GM19193 (cell line): ENCODE measurements around the gene UBE2E2.

Experiments used
- POLR2A ChIP-seq: IDR thresholded peaks from 4 replicates; pipeline ENCODE4 v1.6.1; 2011; ENCODE audit not compliant: insufficient read depth, insufficient read length; ENCODE audit errors: extremely low read depth

Gene UBE2E2

GRCh38 chr3:23175341-23176083, 27.6 kb upstream of the UBE2E2 start:
- no peak for TF ChIP-seq POLR2A

DNA sequence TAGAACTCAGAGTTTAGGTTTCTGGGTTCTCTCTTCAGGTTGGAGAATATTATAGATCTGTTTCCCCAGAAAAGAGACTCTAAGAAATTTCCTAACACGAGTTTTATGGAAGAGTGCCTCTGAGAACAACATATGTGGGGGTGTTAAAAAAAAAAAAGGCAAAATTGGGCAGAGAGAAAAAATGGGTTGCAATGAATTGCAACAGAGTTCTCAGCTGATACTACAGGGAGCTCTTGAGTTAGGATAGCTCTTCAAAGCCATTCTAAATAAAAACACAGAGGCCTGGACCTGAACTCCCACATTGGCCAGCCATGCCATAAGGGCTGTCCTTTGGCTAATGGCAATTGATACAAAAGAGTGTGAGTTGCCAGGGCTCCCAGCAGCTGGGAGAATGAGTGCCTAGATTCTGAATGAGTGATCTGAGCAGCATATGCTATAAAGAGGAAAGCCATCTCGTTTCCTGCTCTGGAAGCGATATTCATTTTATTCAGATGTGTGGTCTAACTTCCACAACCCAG, 20.1 kb upstream of the UBE2E2 start:
- TF ChIP-seq POLR2A, result no peak

GRCh38 chr3:23183731-23184130, 19.4 kb upstream of the UBE2E2 start:
- TF ChIP-seq POLR2A, result no peak

- no peak for TF ChIP-seq POLR2A
Measured at GRCh38 chr3:23185861-23186260, 17.3 kb upstream of the UBE2E2 start.

GRCh38 chr3:23189187-23189586, 13.9 kb upstream of the UBE2E2 start:
- TF ChIP-seq POLR2A, result no peak

DNA sequence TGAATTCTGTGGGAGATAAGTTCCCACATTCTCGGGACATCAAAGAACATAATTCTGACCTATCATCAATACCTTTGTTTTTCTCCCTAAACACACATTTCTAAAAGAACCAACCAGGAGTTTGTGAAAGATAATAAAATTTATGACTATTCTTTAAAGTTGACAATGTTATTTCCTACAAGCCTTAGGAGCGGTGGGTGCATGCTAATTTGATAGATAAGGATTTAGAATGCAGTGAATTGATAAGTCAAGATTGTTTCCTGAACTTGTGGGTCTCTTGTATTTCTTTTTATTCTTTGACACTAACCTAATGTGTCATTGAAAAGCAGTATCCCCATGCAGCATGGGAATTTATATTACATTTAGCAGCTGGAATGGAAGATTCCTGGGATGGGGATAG, 10.3 kb upstream of the UBE2E2 start:
- TF ChIP-seq POLR2A, result no peak

DNA sequence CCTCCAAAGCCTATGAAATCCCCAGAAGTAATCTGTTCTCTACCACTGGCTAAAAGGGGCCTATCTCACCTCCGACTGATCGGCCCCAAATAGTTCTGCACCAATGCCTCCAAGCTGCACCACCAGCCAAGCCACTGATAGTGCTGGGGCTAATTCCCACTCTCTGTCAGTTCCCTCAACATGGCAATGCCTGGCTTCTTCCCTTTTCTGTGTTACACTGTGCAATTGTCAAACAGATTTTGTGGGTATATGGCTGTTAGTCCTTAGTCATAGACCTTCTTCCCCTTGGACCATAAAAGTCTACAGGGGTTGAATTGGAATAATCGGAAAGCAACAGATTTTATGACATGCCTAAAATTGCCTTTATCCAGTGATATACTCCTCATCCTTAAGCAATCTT, 9.3 kb upstream of the UBE2E2 start:
- TF ChIP-seq POLR2A, result no peak

DNA sequence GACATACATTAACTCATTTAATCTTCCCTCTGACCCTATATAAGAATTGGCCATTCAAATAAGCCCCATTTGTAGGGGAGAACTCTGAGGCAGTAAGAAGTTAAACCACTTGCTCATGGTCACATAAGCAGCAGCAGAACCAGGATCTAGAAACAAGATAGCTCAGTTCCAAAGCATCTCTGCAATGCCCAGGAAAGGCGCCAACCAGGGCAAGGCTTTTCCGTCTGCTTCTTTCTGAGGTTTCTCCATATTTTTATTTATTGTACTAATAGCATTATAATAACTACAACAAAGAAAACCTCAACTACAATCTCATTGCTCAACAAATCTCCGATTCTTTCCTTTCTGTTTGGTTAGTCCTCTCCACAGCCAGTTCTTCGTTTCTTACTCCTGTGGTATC, 4.3 kb upstream of the UBE2E2 start:
- TF ChIP-seq POLR2A, result no peak

GRCh38 chr3:23199649-23200048, 3.5 kb upstream of the UBE2E2 start:
- TF ChIP-seq POLR2A, result no peak

DNA sequence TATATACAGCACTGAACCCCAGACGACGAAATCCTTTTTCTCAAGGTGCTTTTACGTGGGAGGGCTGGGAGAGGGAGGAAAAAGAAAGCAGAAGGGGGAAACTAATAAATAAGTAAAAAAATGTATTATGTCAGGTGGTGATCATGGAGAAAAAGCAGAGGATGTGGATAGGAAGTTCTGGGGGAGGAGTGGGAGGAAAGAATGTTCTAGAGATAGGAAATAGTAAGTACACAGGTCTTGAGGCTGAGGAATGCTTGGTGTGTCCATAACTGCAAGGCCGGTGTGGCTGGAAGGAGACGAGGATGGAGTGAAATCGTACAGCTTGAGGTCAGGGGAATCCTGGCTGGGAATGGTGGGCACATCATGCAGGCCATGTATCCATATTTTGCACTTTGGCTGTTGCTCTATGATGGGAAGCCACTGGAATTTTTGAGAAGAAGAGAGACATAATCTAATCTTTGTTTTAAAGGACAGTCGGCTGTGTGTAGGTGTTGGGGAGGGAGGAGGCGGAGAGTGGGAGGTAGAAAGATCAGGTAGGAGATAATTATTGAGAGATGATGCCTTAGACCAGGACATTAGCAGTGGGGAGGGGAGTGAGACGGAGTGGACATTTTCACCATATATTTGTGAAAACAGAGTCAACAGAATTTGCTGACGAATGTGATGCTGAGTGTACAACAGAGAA, 1.8 kb upstream of the UBE2E2 start:
- no peak for TF ChIP-seq POLR2A

- TF ChIP-seq POLR2A, result no peak
Measured at GRCh38 chr3:23202203-23202920, 765 bp upstream of the UBE2E2 start.

DNA sequence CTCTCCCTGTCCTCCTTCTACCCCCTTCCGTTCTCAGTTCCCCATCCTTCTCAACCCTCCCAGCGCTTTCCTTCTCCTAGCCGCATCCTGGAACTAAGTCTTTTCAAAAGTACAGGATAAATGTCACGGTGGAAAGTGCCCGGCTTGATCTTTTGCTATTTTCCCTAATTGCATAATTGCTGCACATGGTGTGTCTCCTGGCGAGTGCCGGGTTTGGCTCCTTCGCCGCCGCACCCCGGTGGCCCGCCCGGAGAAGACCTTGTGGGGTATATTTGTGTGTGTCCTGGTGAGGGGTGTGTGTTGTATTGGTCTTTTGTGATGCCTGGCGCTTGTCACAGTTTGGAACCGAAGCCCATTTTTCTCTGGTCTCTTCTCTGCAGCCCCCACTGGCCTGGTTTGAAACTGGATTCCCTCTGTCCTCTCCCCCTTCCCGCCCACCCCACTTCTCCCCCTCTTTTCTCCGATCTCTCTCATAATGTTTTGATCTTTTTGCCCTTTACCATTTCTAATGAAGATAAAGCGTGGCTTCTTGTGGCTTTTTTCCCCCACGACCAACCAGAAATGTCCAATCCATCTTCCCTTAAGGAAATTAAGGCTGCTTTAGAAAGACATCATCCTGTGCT, 692 bp downstream of the UBE2E2 start:
- TF ChIP-seq POLR2A, result no peak

DNA sequence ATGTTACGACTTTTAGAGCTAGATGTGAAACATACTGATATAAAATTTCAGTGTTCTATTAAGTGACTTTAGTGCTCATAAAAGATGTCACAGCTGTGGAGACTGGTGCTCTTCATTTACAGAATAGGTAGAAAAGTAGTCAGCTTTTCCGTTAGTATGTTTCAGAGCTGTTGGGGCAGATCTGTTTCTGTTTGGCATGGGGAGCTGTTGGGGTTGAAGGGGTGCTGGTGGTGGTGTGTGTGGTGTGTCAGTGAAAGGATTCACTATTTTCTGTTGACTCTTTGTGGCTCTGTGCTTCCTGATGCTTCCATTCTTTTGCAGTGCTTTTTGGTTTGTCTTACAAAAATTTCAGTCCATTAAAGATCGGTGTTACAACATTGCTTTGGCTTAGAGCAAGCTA, 3.2 kb downstream of the UBE2E2 start:
- no peak for TF ChIP-seq POLR2A

- no peak for TF ChIP-seq POLR2A
Measured at GRCh38 chr3:23209103-23209502, 6.0 kb downstream of the UBE2E2 start.
